Heart right ventricle (tissue), 16 donors: ENCODE measurements around the gene FAM89A. TPM values are rescaled to one million over a fixed set of nuclear protein-coding genes. Genes with fewer than 3 reads are reported as not detected.

Experiments used
- ATAC-seq, 8 donors: fragments of 200-7000 bp; cut with Tn5 transposase; one replicate each; pipeline ENCODE4 v1.9.1; 2020; ENCODE audit warnings: mild to moderate bottlenecking in 8 of 8, moderate library complexity in 8 of 8, moderate number of reproducible peaks in 1 of 8
- DNase-seq, 2 donors: peaks; one replicate each; pipeline ENCODE4 v3.0.0-alpha.2; 2020
- H3K27ac ChIP-seq, 10 donors: fragments of 200-600 bp; sonication (generic) in 2 of 10; one replicate each; pipeline versions ENCODE4 v1.5.0 to v1.8.0; 2020 to 2022; ENCODE audit warnings: mild to moderate bottlenecking in 3 of 10
- H3K27me3 ChIP-seq, 7 donors: fragments of 200-600 bp; one replicate each; pipeline ENCODE4 v1.8.0; 2021 to 2022; ENCODE audit warnings: mild to moderate bottlenecking in 2 of 7
- H3K36me3 ChIP-seq, 9 donors: fragments of 200-600 bp; sonication (generic) in 1 of 9; one replicate each; pipeline versions ENCODE4 v1.5.0 to v1.8.0; 2020 to 2022; ENCODE audit warnings: mild to moderate bottlenecking in 2 of 9
- H3K4me1 ChIP-seq, 9 donors: fragments of 200-600 bp; sonication (generic) in 1 of 9; one replicate each; pipeline versions ENCODE4 v1.5.0 to v1.8.0; 2020 to 2022; ENCODE audit warnings: mild to moderate bottlenecking in 4 of 9
- H3K4me3 ChIP-seq, 10 donors: fragments of 200-600 bp; sonication (generic) in 2 of 10; one replicate each; pipeline versions ENCODE4 v1.5.0 to v1.8.0; 2020 to 2022; ENCODE audit warnings: mild to moderate bottlenecking in 7 of 10, moderate library complexity in 2 of 10
- H3K9me3 ChIP-seq, 11 donors: fragments of 200-600 bp in 10 of 11; sonication (generic) in 2 of 11; one replicate each; pipeline versions ENCODE4 v1.5.0 to v1.8.0; 2013 to 2022; ENCODE audit warnings: mild to moderate bottlenecking in 2 of 11, control low read depth in 1 of 11, moderate library complexity in 1 of 11
- CTCF ChIP-seq, 9 donors: fragments of 200-600 bp; sonication (generic) in 2 of 9; IDR thresholded peaks; one replicate each; pipeline versions ENCODE4 v1.5.0 to v1.8.0; 2021 to 2022; ENCODE audit warnings: antibody characterized with exemption in 9 of 9, mild to moderate bottlenecking in 5 of 9, moderate library complexity in 1 of 9
- WGBS, 2 donors: extraction: QIAGEN DNeasy Blood & Tissue Kit; methylation state at CpG; one replicate each; pipeline ENCODE4 v1.1.7; 2013; ENCODE audit warnings: inconsistent platforms in 1 of 2; 5-methylcytosine and 5-hydroxymethylcytosine counted together
- intact Hi-C, 10 donors: fragments of 100-400 bp; cut with DNase I; formaldehyde crosslinking; loops; one replicate each; pipeline versions ENCODE4 v1.11.1 to v1.14.2; 2022
- polyA plus RNA-seq, 2 donors: library from polyadenylated mRNA; stranded (reverse); fragments of 200-250 nt; gene quantifications; one replicate each; pipeline ENCODE4 v1.2.3, GENCODE V29; 2013
- total RNA-seq, 10 donors: library from RNA; stranded (reverse); fragmentation: NEBNext Ultra II Directional in 3 of 10; extraction: Animal tissue kit (Norgen Biotek cat#: 25700) in 3 of 10; gene quantifications; one replicate each; pipeline versions ENCODE4 v1.2.1 to v1.2.4, GENCODE V29; 2021 to 2023
- donor health status: Arrhythmogenic right ventricular cardiomyopathy.
- donor health status: ischemic (EF 13 %, LVEDD 7.1; RV severe dilation, severe dysfunction).
- donor health status: healthy with polysubstance abuse.
- donor health status: DM: no; HTN: yes; CAD: no.
- donor health status: DM: no; HTN: no; CAD: no.
- donor health status: ischemic (EF 25% LVEDD 6.9; RV normal size, moderate dysfunction).
- donor health status: ischemic (EF 25% LVEDD 5.7; RV mildly dilated, moderate dysfunction).
- donor health status: healthy.
- donor health status: DM: yes; HTN: yes; CAD: no.
- donor health status: Ischemic cardiomyopathy.
- donor health status: ischemic (EF 35%, LVEDD 5.7; RV mildly dilated, moderate dysfunction).
- donor health status: nonischemic (EF 11% LVEDD 7.7; RV severe dilation, severe dysfunction).
- donor health status: DM: yes; HTN: yes; CAD: no.
- donor health status: PGD.
- donor health status: ischemic (EF 29% LVEDD 5.4; RV normal size, mild dysfunction).
- donor health status: nonischemic (EF 23%, LVEDD 6.1; RV moderate dilation, normal function).

Gene FAM89A
- total and polyA plus RNA-seq, 12 donors, result 4.1 to 14.3 (median 5.3) TPM

DNA sequence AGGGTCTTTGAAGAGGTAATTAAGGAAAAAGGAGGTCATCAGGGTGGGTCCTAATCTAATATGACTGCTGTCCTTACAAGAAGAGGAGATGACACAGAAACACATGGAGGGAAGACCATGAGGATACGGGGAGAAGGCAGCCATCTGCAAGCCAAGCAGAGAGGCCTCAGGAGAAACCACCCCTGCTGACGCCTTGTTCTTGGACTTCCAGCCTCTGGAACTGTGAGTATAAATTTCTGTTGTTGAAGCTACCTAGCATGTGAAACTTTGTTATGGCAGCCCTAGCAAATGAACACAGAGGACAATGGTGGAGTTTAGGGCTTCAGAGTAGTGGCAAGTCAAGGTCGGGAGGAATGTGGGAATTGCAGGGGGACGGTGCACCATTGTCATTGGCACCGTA lies 36.7 kb upstream of the FAM89A start:
- H3K4me1 ChIP-seq, result peaks cover 0 to 17% (median 6%) of the 10 kb centered on the region in 9 donors
- H3K27me3 ChIP-seq, result no peaks in the 10 kb centered on the region
- ATAC-seq (no peak), DNase-seq (no peak)
- H3K9me3 ChIP-seq, result peaks cover 0 to 4% (median 0%) of the 10 kb centered on the region in 11 donors
- no peak overlapping the region for H3K4me3 ChIP-seq
- H3K27ac ChIP-seq, result no peak overlapping the region
- WGBS, 2 donors, result 97 to 98% methylated on average over 5 of the region's 5 CpGs
- no peak for TF ChIP-seq CTCF (IDR thresholded peaks at IDR 0.05)
- no peaks in the 10 kb centered on the region for H3K36me3 ChIP-seq
- intact Hi-C loops, result no loop called here

DNA sequence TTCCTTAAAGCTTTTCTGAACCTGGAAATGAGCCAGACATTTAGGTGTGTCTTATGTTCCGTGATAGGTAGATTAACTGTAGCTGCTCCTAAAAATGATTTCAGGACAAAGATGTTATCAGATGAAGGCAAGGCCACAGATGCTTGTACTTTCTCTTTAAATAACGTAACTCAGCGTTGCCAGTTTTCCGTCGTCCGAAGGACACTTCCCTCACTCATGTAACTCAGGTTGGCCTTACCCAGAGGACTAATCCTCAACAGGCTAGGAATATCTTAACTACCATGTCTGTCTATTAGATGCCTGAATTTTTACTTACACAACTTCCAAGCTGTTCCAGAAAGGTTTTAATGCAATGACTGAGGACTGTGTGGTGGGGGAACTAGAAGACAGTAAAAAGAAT lies 35.4 kb upstream of the FAM89A start:
- TF ChIP-seq CTCF (IDR thresholded peaks at IDR 0.05), result no peak
- no peaks in the 10 kb centered on the region for H3K36me3 ChIP-seq
- peaks cover 0 to 28% (median 15%) of the 10 kb centered on the region in 9 donors for H3K4me1 ChIP-seq
- no peak for ATAC-seq
- H3K9me3 ChIP-seq, result peaks cover 0 to 4% (median 0%) of the 10 kb centered on the region in 11 donors
- WGBS, 2 donors, result 72% methylated on average over 6 of the region's 6 CpGs
- H3K27ac ChIP-seq, result no peak overlapping the region
- no peak overlapping the region for H3K4me3 ChIP-seq
- H3K27me3 ChIP-seq, result no peaks in the 10 kb centered on the region
- intact Hi-C loops, result no loop called here
- DNase-seq, result no peak

- peaks cover 0 to 32% (median 15%) of the 10 kb centered on the region in 9 donors for H3K4me1 ChIP-seq
- ATAC-seq (no peak), DNase-seq (no peak)
- intact Hi-C loops, result no loop called here
- H3K36me3 ChIP-seq, result no peaks in the 10 kb centered on the region
- H3K9me3 ChIP-seq, result peaks cover 0 to 4% (median 0%) of the 10 kb centered on the region in 11 donors
- no peak overlapping the region for H3K27ac ChIP-seq
- 85 to 91% methylated on average over 6 of the region's 6 CpGs for WGBS, 2 donors
- no peak overlapping the region for H3K4me3 ChIP-seq
- H3K27me3 ChIP-seq, result no peaks in the 10 kb centered on the region
- TF ChIP-seq CTCF (IDR thresholded peaks at IDR 0.05), result no peak
Observed at GRCh38 chr1:231075020-231075419, 35.0 kb upstream of the FAM89A start.

DNA sequence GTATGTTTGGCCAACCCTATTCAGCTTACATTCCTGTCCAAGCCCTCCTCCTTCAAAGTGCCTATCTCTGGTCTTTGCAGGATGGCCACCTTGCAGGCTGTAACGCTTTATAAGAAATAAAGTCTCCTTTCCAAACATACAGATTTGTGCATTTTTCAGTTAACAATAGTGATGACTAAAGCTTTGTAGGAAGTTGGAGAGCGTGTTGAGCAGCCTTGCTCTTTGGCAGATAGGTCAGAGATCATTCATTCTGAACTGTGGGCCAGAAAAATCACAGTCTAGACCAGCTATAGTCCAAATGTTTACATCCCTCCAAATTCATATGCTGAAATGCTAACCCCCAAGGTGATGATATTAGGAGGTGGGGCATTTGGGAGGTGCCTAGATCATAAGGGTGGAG lies 34.0 kb upstream of the FAM89A start:
- DNase-seq (no peak), ATAC-seq (no peak)
- H3K27ac ChIP-seq, result no peak overlapping the region
- H3K9me3 ChIP-seq, result peaks cover 0 to 4% (median 0%) of the 10 kb centered on the region in 11 donors
- peaks cover 0 to 32% (median 15%) of the 10 kb centered on the region in 9 donors for H3K4me1 ChIP-seq
- no peaks in the 10 kb centered on the region for H3K27me3 ChIP-seq
- no peak overlapping the region for H3K4me3 ChIP-seq
- WGBS, 2 donors, result 77 to 80% methylated on average over 2 of the region's 2 CpGs
- intact Hi-C loops, result no loop called here
- TF ChIP-seq CTCF (IDR thresholded peaks at IDR 0.05), result no peak
- H3K36me3 ChIP-seq, result no peaks in the 10 kb centered on the region
